DND-41 (cell line): ENCODE measurements around the gene CDKN2D.

Source experiments
- EZH2 ChIP-seq: IDR thresholded peaks from 3 replicates; pipeline ENCODE4 v1.6.1; 2012; ENCODE audit warnings: borderline replicate concordance, low read depth, mild to moderate bottlenecking, moderate library complexity, low read length, inconsistent platforms; ENCODE audit not compliant: severe bottlenecking
- TF ChIP-seq, protein P1 (sequence below): IDR thresholded peaks from 2 replicates; pipeline ENCODE4 v1.5.1; 2012; ENCODE audit warnings: borderline replicate concordance, low read length, moderate library complexity, mild to moderate bottlenecking; ENCODE audit not compliant: poor library complexity, severe bottlenecking; ENCODE audit errors: extremely low read depth

DNA sequence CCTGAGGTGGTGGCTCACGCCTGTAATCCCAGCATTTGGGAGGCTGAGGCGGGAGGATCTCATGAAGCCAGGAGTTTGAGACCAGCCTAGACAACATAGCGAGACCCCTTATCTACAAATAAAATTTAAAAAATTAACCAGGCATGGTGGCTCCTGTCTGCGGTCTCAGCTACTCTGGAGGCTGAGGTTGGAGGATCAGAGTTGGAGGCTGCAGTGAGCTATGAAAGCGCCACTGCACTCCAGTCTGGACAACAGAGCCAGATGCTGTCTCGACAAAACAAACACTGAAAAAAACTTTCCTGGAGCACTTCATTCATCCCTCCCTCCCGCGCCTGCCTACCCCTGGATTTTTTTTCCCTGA is 25.7 kb downstream of the CDKN2D start:
- TF ChIP-seq, protein P1, sequence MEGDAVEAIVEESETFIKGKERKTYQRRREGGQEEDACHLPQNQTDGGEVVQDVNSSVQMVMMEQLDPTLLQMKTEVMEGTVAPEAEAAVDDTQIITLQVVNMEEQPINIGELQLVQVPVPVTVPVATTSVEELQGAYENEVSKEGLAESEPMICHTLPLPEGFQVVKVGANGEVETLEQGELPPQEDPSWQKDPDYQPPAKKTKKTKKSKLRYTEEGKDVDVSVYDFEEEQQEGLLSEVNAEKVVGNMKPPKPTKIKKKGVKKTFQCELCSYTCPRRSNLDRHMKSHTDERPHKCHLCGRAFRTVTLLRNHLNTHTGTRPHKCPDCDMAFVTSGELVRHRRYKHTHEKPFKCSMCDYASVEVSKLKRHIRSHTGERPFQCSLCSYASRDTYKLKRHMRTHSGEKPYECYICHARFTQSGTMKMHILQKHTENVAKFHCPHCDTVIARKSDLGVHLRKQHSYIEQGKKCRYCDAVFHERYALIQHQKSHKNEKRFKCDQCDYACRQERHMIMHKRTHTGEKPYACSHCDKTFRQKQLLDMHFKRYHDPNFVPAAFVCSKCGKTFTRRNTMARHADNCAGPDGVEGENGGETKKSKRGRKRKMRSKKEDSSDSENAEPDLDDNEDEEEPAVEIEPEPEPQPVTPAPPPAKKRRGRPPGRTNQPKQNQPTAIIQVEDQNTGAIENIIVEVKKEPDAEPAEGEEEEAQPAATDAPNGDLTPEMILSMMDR = no peak
- TF ChIP-seq EZH2 = no peak
